ENCODE measurements around the gene MUSK. TPM values are rescaled to one million over a fixed set of nuclear protein-coding genes. Genes with fewer than 3 reads are reported as not detected.

MUSK gene
- total RNA-seq, 4 donors from 2014 or later: 0.22 to 0.42 (median 0.27) TPM; not detected in 1

- TF ChIP-seq POLR2A (IDR thresholded peaks at IDR 0.05) (no peak), CTCF (IDR thresholded peaks at IDR 0.05) (no peak)
- DNase-seq: no peak
- 74 to 79% methylated on average over 6 of the region's 6 CpGs for WGBS, 2 donors
- Histone ChIP-seq H3K36me3 (no peaks in the 10 kb centered on the region), H3K4me3 (replicated peaks in 1 of 3) (no peak overlapping the region), H3K27ac (no peak overlapping the region), H3K4me1 (no peaks in the 10 kb centered on the region), H3K9me3 (no peaks in the 10 kb centered on the region), H3K27me3 (no peaks in the 10 kb centered on the region)
- intact Hi-C loops (cut with DNase I): no loop called here
Observed at GRCh38 chr9:110802416-110803035, 133.9 kb downstream of the MUSK start.

GRCh38 chr9:110807956-110808598, 139.5 kb downstream of the MUSK start:
- 87 to 92% methylated on average over 6 of the region's 6 CpGs for WGBS, 2 donors
- Histone ChIP-seq H3K9me3 (no peaks in the 10 kb centered on the region), H3K4me3 (replicated peaks in 1 of 3) (no peak overlapping the region), H3K4me1 (no peaks in the 10 kb centered on the region), H3K27me3 (no peaks in the 10 kb centered on the region), H3K36me3 (no peaks in the 10 kb centered on the region), H3K27ac (no peak overlapping the region)
- no peak for TF ChIP-seq CTCF (IDR thresholded peaks at IDR 0.05)
- TF ChIP-seq POLR2A (IDR thresholded peaks at IDR 0.05): no peak
- intact Hi-C loops (cut with DNase I): no loop called here
- DNase-seq: no peak

- Histone ChIP-seq H3K36me3 (no peaks in the 10 kb centered on the region), H3K9me3 (no peaks in the 10 kb centered on the region), H3K4me3 (replicated peaks in 1 of 3) (no peak overlapping the region), H3K27me3 (no peaks in the 10 kb centered on the region), H3K4me1 (no peaks in the 10 kb centered on the region), H3K27ac (no peak overlapping the region)
- TF ChIP-seq POLR2A (IDR thresholded peaks at IDR 0.05): no peak
- TF ChIP-seq CTCF (IDR thresholded peaks at IDR 0.05): no peak
- intact Hi-C loops (cut with DNase I): no loop called here
- WGBS, 2 donors: 81 to 89% methylated on average over 4 of the region's 4 CpGs
- DNase-seq: no peak
Observed at GRCh38 chr9:110808599-110808980, 140.0 kb downstream of the MUSK start.

- Histone ChIP-seq H3K36me3 (no peaks in the 10 kb centered on the region), H3K27ac (no peak overlapping the region), H3K27me3 (no peaks in the 10 kb centered on the region), H3K4me1 (no peaks in the 10 kb centered on the region), H3K4me3 (replicated peaks in 1 of 3) (no peak overlapping the region), H3K9me3 (no peaks in the 10 kb centered on the region)
- intact Hi-C loops (cut with DNase I): no loop called here
- DNase-seq: no peak
- no peak for TF ChIP-seq CTCF (IDR thresholded peaks at IDR 0.05)
- no peak for TF ChIP-seq POLR2A (IDR thresholded peaks at IDR 0.05)
- WGBS, 2 donors: 87 to 88% methylated on average over 3 of the region's 3 CpGs
Observed at GRCh38 chr9:110809038-110809595, 140.5 kb downstream of the MUSK start.
